K562 (cell line): ENCODE data around the gene LYPD3. TPM values are rescaled to one million over a fixed set of nuclear protein-coding genes. Genes with fewer than 3 reads are reported as not detected.

Experiments
- ATF1 ChIP-seq, 2 experiments: fragments of 450-650 bp in 1 of 2; IDR thresholded peaks; 2 replicates each; pipeline ENCODE4 v1.6.1; 2016; ENCODE audit warnings: missing compliant biosample characterization in 1 of 2, missing genetic modification characterization in 1 of 2
- BCOR ChIP-seq: fragments of 450-650 bp; IDR thresholded peaks from 2 replicates; pipeline ENCODE4 v1.6.1; 2016
- CTCF ChIP-seq, 3 experiments: IDR thresholded peaks in 2 of 3; conservative IDR thresholded peaks in 1 of 3; 2 replicates each; pipeline ENCODE4 v1.5.1; 2011 to 2012; ENCODE audit warnings: low read length in 3 of 3, mild to moderate bottlenecking in 3 of 3, control low read depth in 2 of 3, improper control_type of control experiment in 1 of 3, inconsistent platforms in 1 of 3, low read depth in 1 of 3, mixed read lengths in 1 of 3, moderate library complexity in 1 of 3; ENCODE audit not compliant: insufficient read depth in 2 of 3
- FOXA1 ChIP-seq: fragments of 450-650 bp; IDR thresholded peaks from 2 replicates; pipeline ENCODE4 v1.6.1; 2016; ENCODE audit warnings: mild to moderate bottlenecking, borderline replicate concordance
- KLF6 ChIP-seq: fragments of 250-450 bp; sonication (Bioruptor Pico); IDR thresholded peaks from 2 replicates; pipeline ENCODE4 v1.4.0; 2020; ENCODE audit warnings: mild to moderate bottlenecking, moderate library complexity, borderline replicate concordance
- LCOR ChIP-seq: sonication (generic); formaldehyde crosslinking; IDR thresholded peaks from 2 replicates; pipeline ENCODE4 v1.8.0; 2022; ENCODE audit warnings: mild to moderate bottlenecking, missing genetic modification reagents
- LEF1 ChIP-seq: fragments of 450-650 bp; IDR thresholded peaks from 2 replicates; pipeline ENCODE4 v1.6.1; 2016; ENCODE audit warnings: mild to moderate bottlenecking
- MTA2 ChIP-seq: fragments of 450-650 bp; IDR thresholded peaks from 2 replicates; pipeline ENCODE4 v1.6.1; 2016; ENCODE audit warnings: low read depth
- RFX1 ChIP-seq: fragments of 450-650 bp; IDR thresholded peaks from 2 replicates; pipeline ENCODE4 v1.6.1; 2016; ENCODE audit warnings: mild to moderate bottlenecking, moderate library complexity
- SIRT6 ChIP-seq: IDR thresholded peaks from one replicate; pipeline ENCODE4 v1.6.1; 2012; ENCODE audit warnings: low read depth, mild to moderate bottlenecking, control low read depth, inconsistent platforms, low read length, moderate library complexity
- SRF ChIP-seq, 2 experiments: fragments of 250-450, 450-650 bp in 1 of 2; sonication (Bioruptor Pico) in 1 of 2; sonication (generic) in 1 of 2; formaldehyde crosslinking; IDR thresholded peaks; 2 replicates each; pipeline versions ENCODE4 v1.5.0 to v1.5.1; 2020 to 2022; ENCODE audit warnings: mild to moderate bottlenecking in 1 of 2, missing genetic modification reagents in 1 of 2
- TBP ChIP-seq: optimal IDR thresholded peaks from 2 replicates; pipeline ENCODE3; 2011; ENCODE audit warnings: low read depth, low read length, improper control_type of control experiment
- VEZF1 ChIP-seq: fragments of 200-800 bp; sonication (Bioruptor generic); IDR thresholded peaks from 2 replicates; pipeline ENCODE4 v1.6.1; 2017; ENCODE audit warnings: missing genetic modification characterization, missing compliant biosample characterization
- ZBED1 ChIP-seq: IDR thresholded peaks from 2 replicates; pipeline ENCODE4 v1.6.1; 2014
- ZBTB43 ChIP-seq: sonication (generic); formaldehyde crosslinking; IDR thresholded peaks from 2 replicates; pipeline ENCODE4 v1.8.0; 2023; ENCODE audit warnings: mild to moderate bottlenecking, missing genetic modification reagents
- ZFPM2 ChIP-seq: fragments of 250-450 bp; sonication (Bioruptor Pico); IDR thresholded peaks from 2 replicates; pipeline ENCODE4 v1.5.1; 2022; ENCODE audit warnings: mild to moderate bottlenecking
- ZNF217 ChIP-seq: sonication (generic); formaldehyde crosslinking; IDR thresholded peaks from 2 replicates; pipeline ENCODE4 v1.8.0; 2022; ENCODE audit warnings: mild to moderate bottlenecking, missing genetic modification reagents
- ZNF282 ChIP-seq: sonication (generic); formaldehyde crosslinking; IDR thresholded peaks from 2 replicates; pipeline ENCODE4 v1.8.1; 2023; ENCODE audit warnings: missing genetic modification reagents
- ZNF696 ChIP-seq: fragments of 250-450 bp; sonication (Bioruptor Pico); conservative IDR thresholded peaks from 2 replicates; pipeline ENCODE4 v1.4.0; 2020; ENCODE audit warnings: mild to moderate bottlenecking, moderate library complexity
- ZNF717 ChIP-seq: fragments of 250-450 bp; sonication (Bioruptor Pico); IDR thresholded peaks from 2 replicates; pipeline ENCODE4 v1.5.0; 2021
- ZNF76 ChIP-seq: fragments of 250-450 bp; sonication (Bioruptor Pico); IDR thresholded peaks from 2 replicates; pipeline ENCODE4 v1.4.0; 2020; ENCODE audit warnings: mild to moderate bottlenecking, moderate library complexity, borderline replicate concordance
- ZNF778 ChIP-seq: fragments of 450-650 bp; formaldehyde crosslinking; IDR thresholded peaks from 2 replicates; pipeline ENCODE4 v1.4.0; 2020; ENCODE audit warnings: mild to moderate bottlenecking, moderate library complexity
- ZNF785 ChIP-seq: fragments of 250-450 bp; sonication (Bioruptor Pico); IDR thresholded peaks from 2 replicates; pipeline ENCODE4 v1.4.0; 2020; ENCODE audit warnings: mild to moderate bottlenecking
- polyA plus RNA-seq, 8 experiments: library from polyadenylated mRNA; depleted of rRNA in 4 of 8; stranded (reverse) in 5 of 8; unstranded in 3 of 8; fragments of >200 nt; fragmentation: Nextera tagmentation in 2 of 8; fragmentation: Illumina TruSeq in 1 of 8; extraction: Ambion mirVana in 2 of 8; extraction: Trizol in 1 of 8; gene quantifications; 2 replicates each; pipeline versions ENCODE4 v1.2.1 to v1.2.3, GENCODE V29; 2011 to 2014; ENCODE audit warnings: inconsistent platforms in 1 of 8, missing spikeins in 1 of 8
- total RNA-seq, 7 experiments: library from RNA; depleted of rRNA in 6 of 7; stranded (reverse); fragments of >200 nt in 6 of 7; fragmentation: Illumina TruSeq in 2 of 7; extraction: Trizol in 2 of 7; gene quantifications; 2 replicates each; pipeline versions ENCODE4 v1.2.1 to v1.2.3, GENCODE V29; 2011 to 2021; ENCODE audit warnings: low replicate concordance in 1 of 7
- TF ChIP-seq, protein P1 (sequence below): fragments of 250-450 bp; sonication (Bioruptor Pico); IDR thresholded peaks from 2 replicates; pipeline ENCODE4 v1.5.0; 2021

LYPD3 gene
- total and polyA plus RNA-seq, 9 of the 15 experiments (the other 6 are each of a cell fraction or from before 2014, with no cell fraction given), result 0.04 to 0.33 (median 0.20) TPM; not detected in 1

DNA sequence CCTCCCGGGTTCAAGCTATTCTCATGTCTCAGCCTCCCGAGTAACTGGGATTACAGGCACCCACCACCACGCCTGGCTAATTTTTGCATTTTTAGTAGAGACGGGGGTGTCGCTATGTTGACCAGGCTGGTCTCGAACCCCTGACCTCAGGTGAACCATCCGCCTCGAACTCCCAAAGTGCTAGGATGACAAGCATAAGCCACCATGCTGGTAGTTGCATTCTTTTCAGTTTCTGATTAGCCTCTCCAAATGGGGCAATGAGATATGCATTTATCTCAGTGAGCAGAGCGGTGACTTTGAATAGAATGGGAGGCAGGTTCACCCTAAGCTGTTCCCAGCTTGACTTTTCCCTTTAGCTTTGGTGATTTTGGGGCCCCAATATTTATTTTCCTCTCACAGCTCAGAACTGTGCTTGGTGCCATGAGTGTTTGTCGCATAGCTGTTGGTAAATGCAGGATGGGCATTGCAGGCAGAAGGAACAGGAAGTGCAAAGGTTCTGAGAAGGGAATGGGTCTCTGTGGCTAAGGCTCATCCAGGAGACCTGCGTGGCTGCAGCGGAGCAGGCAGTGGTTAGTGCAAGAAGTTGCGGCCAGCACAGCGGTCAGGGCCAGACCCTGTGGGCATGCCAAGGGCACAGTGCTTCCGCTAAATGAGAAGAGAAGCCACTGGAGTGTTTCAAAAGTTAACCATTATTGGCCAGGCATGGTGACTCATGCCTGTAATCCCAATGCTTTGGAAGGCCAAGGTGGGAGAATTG lies 20.7 kb downstream of the LYPD3 start (continued):
- TF ChIP-seq SRF (CRISPR knock-in tag; IDR thresholded peaks at IDR 0.05) (no peak), VEZF1 (CRISPR knock-in tag) (no peak), ZNF76 (no peak), ATF1 (CRISPR knock-in tag; IDR thresholded peaks at IDR 0.05) (no peak), ATF1 (tag; IDR thresholded peaks at IDR 0.05) (no peak), ZNF717 (CRISPR knock-in tag) (no peak), ZBED1 (no peak), ZBTB43 (no peak), MTA2 (peak; percentile 77), ZFPM2 (CRISPR knock-in tag) (no peak), LEF1 (peak; percentile 40; the same call in 1 of the 2 replicates), ZNF217 (CRISPR knock-in tag) (no peak), BCOR (peak; percentile 76), CTCF (IDR thresholded peaks at IDR 0.05 in 2 of 3, conservative IDR thresholded peaks at IDR 0.05 in 1 of 3; ENCODE audit: insufficient read depth in 2 of 3, low read depth in 1 of 3, low read length in 3 of 3) (no peak), KLF6 (CRISPR knock-in tag) (no peak), TBP (peak; percentile 86), LCOR (CRISPR knock-in tag) (no peak), ZNF696 (CRISPR knock-in tag) (no peak), SIRT6 (no peak), ZNF785 (CRISPR knock-in tag) (no peak), ZNF778 (no peak), ZNF282 (CRISPR knock-in tag) (no peak), FOXA1 (no peak), RFX1 (no peak)
- TF ChIP-seq, protein P1, sequence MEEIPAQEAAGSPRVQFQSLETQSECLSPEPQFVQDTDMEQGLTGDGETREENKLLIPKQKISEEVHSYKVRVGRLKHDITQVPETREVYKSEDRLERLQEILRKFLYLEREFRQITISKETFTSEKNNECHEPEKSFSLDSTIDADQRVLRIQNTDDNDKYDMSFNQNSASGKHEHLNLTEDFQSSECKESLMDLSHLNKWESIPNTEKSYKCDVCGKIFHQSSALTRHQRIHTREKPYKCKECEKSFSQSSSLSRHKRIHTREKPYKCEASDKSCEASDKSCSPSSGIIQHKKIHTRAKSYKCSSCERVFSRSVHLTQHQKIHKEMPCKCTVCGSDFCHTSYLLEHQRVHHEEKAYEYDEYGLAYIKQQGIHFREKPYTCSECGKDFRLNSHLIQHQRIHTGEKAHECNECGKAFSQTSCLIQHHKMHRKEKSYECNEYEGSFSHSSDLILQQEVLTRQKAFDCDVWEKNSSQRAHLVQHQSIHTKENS (CRISPR knock-in tag), result no peak
